A673 (cell line): ENCODE results near the gene NRG3. TPM values are rescaled to one million over a fixed set of nuclear protein-coding genes. Genes with fewer than 3 reads are reported as not detected.

Experiments used
- BruUV-seq: library from RNA; stranded (reverse); fragments of 400-500 nt; replicated peaks from 2 replicates; lab custom pipeline; 2021; lab: Mats Ljungman, UMichigan
- CTCF ChIA-PET: fragments of 300-600 bp; sonication (Branson Sonifier 250); formaldehyde crosslinking; loops from one replicate; lab custom pipeline; 2022; ENCODE audit warnings: antibody characterized with exemption; lab: Charles Lee
- POLR2A ChIA-PET: fragments of 300-600 bp; sonication (Branson Sonifier 250); formaldehyde crosslinking; loops from one replicate; lab custom pipeline; 2022; ENCODE audit warnings: antibody characterized with exemption; ENCODE audit not compliant: low non-redundant PET; lab: Charles Lee
- DNase-seq: peaks from one replicate; pipeline ENCODE4 v3.0.0-alpha.2; 2015; ENCODE audit warnings: low spot score
- H3K27ac ChIP-seq: fragments of 200-600 bp; sonication (generic); 2 replicates; pipeline ENCODE4 v1.5.1; 2016; ENCODE audit warnings: mixed run types, low read depth, mild to moderate bottlenecking, mixed read lengths, antibody characterized with exemption, low read length; ENCODE audit not compliant: poor library complexity, severe bottlenecking
- H3K27me3 ChIP-seq: fragments of 200-600 bp; sonication (generic); replicated peaks from 2 replicates; pipeline ENCODE4 v1.6.1; 2017; ENCODE audit warnings: mixed run types, low read depth, mild to moderate bottlenecking, mixed read lengths, antibody characterized with exemption, low read length; ENCODE audit not compliant: insufficient read depth, poor library complexity
- H3K36me3 ChIP-seq: fragments of 200-600 bp; sonication (generic); 2 replicates; pipeline ENCODE4 v1.6.1; 2016; ENCODE audit warnings: mixed run types, mild to moderate bottlenecking, mixed read lengths, antibody characterized with exemption, low read length; ENCODE audit not compliant: insufficient read depth, poor library complexity, severe bottlenecking
- H3K4me1 ChIP-seq: fragments of 200-600 bp; sonication (generic); 2 replicates; pipeline ENCODE4 v1.6.1; 2017; ENCODE audit warnings: mixed run types, mild to moderate bottlenecking, mixed read lengths, antibody characterized with exemption, low read length; ENCODE audit not compliant: insufficient read depth, poor library complexity, severe bottlenecking
- H3K4me3 ChIP-seq: fragments of 200-600 bp; sonication (generic); 2 replicates; pipeline ENCODE4 v1.5.1; 2016; ENCODE audit warnings: low read depth, mixed run types, mild to moderate bottlenecking, mixed read lengths, low read length; ENCODE audit not compliant: poor library complexity, severe bottlenecking
- H3K9me3 ChIP-seq: fragments of 200-600 bp; sonication (generic); 2 replicates; pipeline ENCODE4 v1.6.1; 2016; ENCODE audit warnings: mixed run types, low read depth, mild to moderate bottlenecking, mixed read lengths, antibody characterized with exemption, low read length; ENCODE audit not compliant: poor library complexity, severe bottlenecking
- EZH2 ChIP-seq: fragments of 200-600 bp; sonication (generic); IDR thresholded peaks from 2 replicates; pipeline ENCODE4 v1.6.1; 2017; ENCODE audit warnings: borderline replicate concordance, low read depth, mild to moderate bottlenecking, mixed read lengths, antibody characterized with exemption, low read length; ENCODE audit not compliant: poor library complexity, severe bottlenecking
- intact Hi-C: fragments of 100-400 bp; cut with micrococcal nuclease; formaldehyde crosslinking; loops from one replicate; pipeline ENCODE4 v1.10.0; 2022; ENCODE audit not compliant: unreplicated experiment
- total RNA-seq: library from RNA; stranded (reverse); gene quantifications from 2 replicates; pipeline ENCODE4 v1.2.3, GENCODE V29; 2021
- TF ChIP-seq, protein P1 (sequence below): fragments of 300-800, 200-600 bp; sonication (generic); conservative IDR thresholded peaks from 2 replicates; pipeline ENCODE4 v1.5.1; 2017; ENCODE audit warnings: low read depth, mild to moderate bottlenecking, antibody characterized with exemption, low read length, moderate library complexity, mixed read lengths

Gene NRG3
- total RNA-seq, 1 experiment from 2014 or later, result not detected

DNA sequence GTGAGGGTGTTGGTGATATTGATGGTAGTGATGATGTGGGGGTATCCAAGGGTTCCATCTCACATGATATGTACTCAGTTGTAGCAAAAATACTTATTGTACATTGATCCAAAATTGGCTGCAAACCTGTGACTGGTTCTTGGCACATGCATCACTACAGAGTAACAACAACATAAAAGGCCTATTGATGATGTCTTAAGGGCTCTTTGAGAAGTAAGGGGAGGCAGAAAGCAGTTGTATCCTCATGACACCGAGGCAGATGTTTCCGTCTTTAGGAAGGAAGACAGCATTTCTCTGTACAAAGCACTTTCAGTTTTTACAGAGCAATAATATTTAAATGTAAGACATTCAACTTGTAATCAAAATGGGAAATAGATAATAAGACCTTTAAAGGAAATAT is 34.5 kb downstream of the NRG3 start:
- Histone ChIP-seq H3K4me3 (no peak overlapping the region), H3K9me3 (no peaks in the 10 kb centered on the region), H3K27me3 (no peaks in the 10 kb centered on the region), H3K4me1 (no peaks in the 10 kb centered on the region), H3K36me3 (no peaks in the 10 kb centered on the region), H3K27ac (no peak overlapping the region)
- intact Hi-C loops, result no loop called here
- CTCF ChIA-PET, result no interaction called here
- POLR2A ChIA-PET, result no interaction called here
- BruUV-seq, result no TSS peak
- TF ChIP-seq, protein P1, sequence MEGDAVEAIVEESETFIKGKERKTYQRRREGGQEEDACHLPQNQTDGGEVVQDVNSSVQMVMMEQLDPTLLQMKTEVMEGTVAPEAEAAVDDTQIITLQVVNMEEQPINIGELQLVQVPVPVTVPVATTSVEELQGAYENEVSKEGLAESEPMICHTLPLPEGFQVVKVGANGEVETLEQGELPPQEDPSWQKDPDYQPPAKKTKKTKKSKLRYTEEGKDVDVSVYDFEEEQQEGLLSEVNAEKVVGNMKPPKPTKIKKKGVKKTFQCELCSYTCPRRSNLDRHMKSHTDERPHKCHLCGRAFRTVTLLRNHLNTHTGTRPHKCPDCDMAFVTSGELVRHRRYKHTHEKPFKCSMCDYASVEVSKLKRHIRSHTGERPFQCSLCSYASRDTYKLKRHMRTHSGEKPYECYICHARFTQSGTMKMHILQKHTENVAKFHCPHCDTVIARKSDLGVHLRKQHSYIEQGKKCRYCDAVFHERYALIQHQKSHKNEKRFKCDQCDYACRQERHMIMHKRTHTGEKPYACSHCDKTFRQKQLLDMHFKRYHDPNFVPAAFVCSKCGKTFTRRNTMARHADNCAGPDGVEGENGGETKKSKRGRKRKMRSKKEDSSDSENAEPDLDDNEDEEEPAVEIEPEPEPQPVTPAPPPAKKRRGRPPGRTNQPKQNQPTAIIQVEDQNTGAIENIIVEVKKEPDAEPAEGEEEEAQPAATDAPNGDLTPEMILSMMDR, result no peak
- TF ChIP-seq EZH2, result no peak
- no peak for DNase-seq

DNA sequence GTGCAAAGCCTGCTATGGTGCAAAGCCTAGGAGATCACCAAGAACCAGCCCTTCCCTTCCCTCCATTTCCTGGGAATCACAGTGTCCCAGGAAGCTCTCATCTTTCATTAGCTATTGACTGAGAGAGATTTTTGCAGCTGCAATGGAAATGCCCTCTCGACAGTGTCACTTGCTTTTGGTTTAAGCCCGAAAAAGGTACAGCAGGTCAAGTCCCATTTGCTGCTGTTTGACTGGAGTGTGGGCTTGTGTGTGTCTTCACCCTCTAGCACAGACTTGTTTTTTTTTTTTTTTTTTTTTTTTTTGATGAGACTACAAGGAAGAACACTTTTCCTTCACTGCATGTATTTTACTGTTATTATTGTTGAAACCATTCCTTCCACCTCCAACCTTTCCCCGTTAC is 36.3 kb downstream of the NRG3 start:
- TF ChIP-seq, protein P1, result no peak
- TF ChIP-seq EZH2, result no peak
- Histone ChIP-seq H3K36me3 (no peaks in the 10 kb centered on the region), H3K4me3 (no peak overlapping the region), H3K9me3 (no peaks in the 10 kb centered on the region), H3K27ac (no peak overlapping the region), H3K27me3 (no peaks in the 10 kb centered on the region), H3K4me1 (no peaks in the 10 kb centered on the region)
- DNase-seq, result no peak
- intact Hi-C loops, result no loop called here
- ChIA-PET CTCF (no interaction called here), POLR2A (no interaction called here)
- BruUV-seq, result no TSS peak

DNA sequence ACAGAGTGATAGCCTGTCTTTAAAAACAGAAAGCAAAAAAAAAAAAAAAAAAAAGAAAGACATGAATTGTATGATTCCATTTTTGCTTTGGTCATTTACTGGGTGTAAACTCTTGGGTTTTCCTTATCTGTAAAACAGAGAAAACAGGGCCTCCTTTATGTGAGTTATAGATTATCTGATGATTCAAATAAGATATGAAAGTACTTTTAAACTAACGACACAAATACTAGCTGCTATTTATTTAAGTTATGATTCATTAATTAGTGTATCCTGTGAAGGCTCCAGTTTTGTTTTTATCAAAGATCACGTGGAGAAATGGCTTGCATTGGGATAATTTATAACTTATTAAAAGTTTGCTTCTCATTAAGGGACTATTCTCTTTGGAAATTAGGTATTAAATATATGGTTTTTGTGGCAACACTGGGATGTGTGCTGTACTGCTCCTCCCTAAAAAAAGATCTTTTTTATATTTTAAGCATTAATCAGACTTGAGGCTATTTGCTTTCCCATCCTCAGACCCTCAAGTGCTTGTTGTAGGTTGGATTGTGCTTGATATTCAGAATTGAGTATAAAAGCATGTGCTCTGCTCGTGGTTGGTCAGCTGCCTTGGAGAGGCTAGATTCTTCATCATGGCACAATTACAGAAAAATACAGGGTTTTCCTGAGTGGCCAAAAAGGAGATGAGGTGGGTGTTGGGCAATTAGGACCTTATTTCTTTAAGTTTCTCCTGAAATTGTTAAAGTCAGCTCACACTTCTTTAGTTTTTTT is 39.9 kb downstream of the NRG3 start:
- DNase-seq, result no peak
- no peaks in the 10 kb centered on the region for H3K9me3 ChIP-seq
- intact Hi-C loops, result no loop called here
- ChIA-PET CTCF (no interaction called here), POLR2A (no interaction called here)
- no TSS peak for BruUV-seq
- no peak overlapping the region for H3K4me3 ChIP-seq
- H3K27me3 ChIP-seq, result no peaks in the 10 kb centered on the region
- TF ChIP-seq EZH2, result no peak
- TF ChIP-seq, protein P1, result no peak
- H3K36me3 ChIP-seq, result no peaks in the 10 kb centered on the region
- H3K4me1 ChIP-seq, result no peaks in the 10 kb centered on the region
- H3K27ac ChIP-seq, result no peak overlapping the region
